HepG2 (cell line): ENCODE data around the gene CD72. TPM values are rescaled to one million over a fixed set of nuclear protein-coding genes. Genes with fewer than 3 reads are reported as not detected.

Experiments used
- DZIP1 ChIP-seq: sonication (generic); formaldehyde crosslinking; IDR thresholded peaks from 2 replicates; pipeline ENCODE4 v1.5.0; 2020; ENCODE audit warnings: mild to moderate bottlenecking, missing genetic modification reagents
- FOXK2 ChIP-seq: fragments of 450-650 bp; IDR thresholded peaks from 2 replicates; pipeline ENCODE4 v1.6.1; 2016
- JUND ChIP-seq: sonication (generic); formaldehyde crosslinking; IDR thresholded peaks from 2 replicates; pipeline ENCODE4 v1.8.0; 2022; ENCODE audit warnings: mild to moderate bottlenecking, missing genetic modification reagents
- KDM2A ChIP-seq: sonication (generic); formaldehyde crosslinking; IDR thresholded peaks from 2 replicates; pipeline ENCODE4 v1.4.0; 2020; ENCODE audit warnings: low read depth, missing genetic modification reagents, borderline replicate concordance
- MATR3 ChIP-seq: sonication (generic); formaldehyde crosslinking; IDR thresholded peaks from 2 replicates; pipeline ENCODE4 v1.4.0; 2020; ENCODE audit warnings: missing genetic modification reagents
- MTA3 ChIP-seq: sonication (generic); formaldehyde crosslinking; IDR thresholded peaks from 2 replicates; pipeline ENCODE4 v1.4.0; 2020; ENCODE audit warnings: missing genetic modification reagents
- NPAS2 ChIP-seq: sonication (generic); formaldehyde crosslinking; IDR thresholded peaks from 2 replicates; pipeline ENCODE4 v1.8.0; 2022; ENCODE audit warnings: mild to moderate bottlenecking, missing genetic modification reagents, borderline replicate concordance
- NRL ChIP-seq: sonication (generic); formaldehyde crosslinking; IDR thresholded peaks from 2 replicates; pipeline ENCODE4 v1.5.0; 2020; ENCODE audit warnings: missing genetic modification reagents, mild to moderate bottlenecking, moderate library complexity, borderline replicate concordance
- PHF20 ChIP-seq: sonication (generic); formaldehyde crosslinking; IDR thresholded peaks from 2 replicates; pipeline ENCODE4 v1.5.0; 2020; ENCODE audit warnings: mild to moderate bottlenecking, missing genetic modification reagents
- RERE ChIP-seq: IDR thresholded peaks from 2 replicates; pipeline ENCODE4 v1.6.1; 2016; ENCODE audit warnings: low read depth, missing genetic modification reagents, missing compliant biosample characterization
- RFXAP ChIP-seq: sonication (generic); formaldehyde crosslinking; IDR thresholded peaks from 2 replicates; pipeline ENCODE4 v1.4.0; 2020; ENCODE audit warnings: missing genetic modification reagents, borderline replicate concordance
- SAP130 ChIP-seq: IDR thresholded peaks from 2 replicates; pipeline ENCODE4 v1.6.1; 2016; ENCODE audit warnings: low read depth
- SMARCC2 ChIP-seq: fragments of 450-650 bp; IDR thresholded peaks from 2 replicates; pipeline ENCODE4 v1.6.1; 2017; ENCODE audit warnings: antibody characterized with exemption, mild to moderate bottlenecking
- TEF ChIP-seq: sonication (generic); formaldehyde crosslinking; IDR thresholded peaks from 2 replicates; pipeline ENCODE4 v1.5.0; 2020; ENCODE audit warnings: missing genetic modification reagents
- TFE3 ChIP-seq: IDR thresholded peaks from 2 replicates; pipeline ENCODE4 v1.6.1; 2016
- ZC3H4 ChIP-seq: sonication (generic); formaldehyde crosslinking; IDR thresholded peaks from 2 replicates; pipeline ENCODE4 v1.4.0; 2020; ENCODE audit warnings: missing genetic modification reagents, borderline replicate concordance
- ZEB1 ChIP-seq: IDR thresholded peaks from 2 replicates; pipeline ENCODE4 v1.6.1; 2012; ENCODE audit warnings: mild to moderate bottlenecking, low read depth, inconsistent platforms; ENCODE audit not compliant: insufficient replicate concordance
- ZNF143 ChIP-seq: sonication (generic); formaldehyde crosslinking; IDR thresholded peaks from 2 replicates; pipeline ENCODE4 v1.4.0; 2020; ENCODE audit warnings: missing genetic modification reagents
- ZNF766 ChIP-seq: sonication (generic); formaldehyde crosslinking; IDR thresholded peaks from 2 replicates; pipeline ENCODE4 v1.5.0; 2020; ENCODE audit warnings: missing genetic modification reagents, borderline replicate concordance
- ZSCAN12 ChIP-seq: sonication (generic); formaldehyde crosslinking; IDR thresholded peaks from 2 replicates; pipeline ENCODE4 v1.9.0; 2021; ENCODE audit warnings: mild to moderate bottlenecking, missing genetic modification reagents
- polyA plus RNA-seq, 8 experiments: library from polyadenylated mRNA; depleted of rRNA in 3 of 8; stranded (reverse) in 7 of 8; unstranded in 1 of 8; fragments of >200 nt; fragmentation: Illumina TruSeq in 4 of 8; extraction: Trizol in 4 of 8; gene quantifications; 2 replicates each; pipeline versions ENCODE4 v1.2.1 to v1.2.3, GENCODE V29; 2011 to 2016; ENCODE audit warnings: low read depth in 4 of 8, missing spikeins in 1 of 8, mixed read lengths in 1 of 8; ENCODE audit not compliant: insufficient read depth in 1 of 8
- total RNA-seq, 5 experiments: library from RNA; depleted of rRNA; stranded (reverse); fragments of >200 nt; fragmentation: Illumina TruSeq; extraction: Trizol; gene quantifications; 2 replicates each; pipeline ENCODE4 v1.2.3, GENCODE V29; 2016; ENCODE audit warnings: low read depth in 1 of 5

The CD72 gene
- total and polyA plus RNA-seq, 2 of the 13 experiments (the other 11 are each of a cell fraction or from before 2014, with no cell fraction given), result 0.18 to 1.1 TPM

GRCh38 chr9:35604578-35605350, 13.4 kb downstream of the CD72 start, which contains the start of gene TESK1 (continued):
- TF ChIP-seq RERE (CRISPR knock-in tag) (no peak), TFE3 (0 out of 2 replicates have a peak, but pooled peaks have one; percentile 15), NRL (CRISPR knock-in tag) (no peak), JUND (CRISPR knock-in tag) (0 out of 2 replicates have a peak, but pooled peaks have one; percentile 45), ZNF143 (0 out of 2 replicates have a peak, but pooled peaks have one; percentile 16), FOXK2 (no peak), NPAS2 (CRISPR knock-in tag) (no peak), TEF (CRISPR knock-in tag) (no peak), MTA3 (no peak), MATR3 (CRISPR knock-in tag) (no peak), ZNF766 (CRISPR knock-in tag) (0 out of 2 replicates have a peak, but pooled peaks have one; percentile 54), ZSCAN12 (CRISPR knock-in tag) (0 out of 2 replicates have a peak, but pooled peaks have one; percentile 71), SMARCC2 (no peak), RFXAP (CRISPR knock-in tag) (0 out of 2 replicates have a peak, but pooled peaks have one; percentile 38), PHF20 (CRISPR knock-in tag) (0 out of 2 replicates have a peak, but pooled peaks have one; percentile 32), ZEB1 (peak; percentile 47), ZC3H4 (CRISPR knock-in tag) (no peak), KDM2A (peak; percentile 49; the same call in 1 of the 2 replicates), DZIP1 (peak; percentile 50; the same call in 1 of the 2 replicates), SAP130 (CRISPR knock-in tag) (peak; percentile 78)
